ENCODE measurements around the gene FGG. TPM values are rescaled to one million over a fixed set of nuclear protein-coding genes. Genes with fewer than 3 reads are reported as not detected.

The FGG gene
- total RNA-seq, 1 donor from 2014 or later = not detected

DNA sequence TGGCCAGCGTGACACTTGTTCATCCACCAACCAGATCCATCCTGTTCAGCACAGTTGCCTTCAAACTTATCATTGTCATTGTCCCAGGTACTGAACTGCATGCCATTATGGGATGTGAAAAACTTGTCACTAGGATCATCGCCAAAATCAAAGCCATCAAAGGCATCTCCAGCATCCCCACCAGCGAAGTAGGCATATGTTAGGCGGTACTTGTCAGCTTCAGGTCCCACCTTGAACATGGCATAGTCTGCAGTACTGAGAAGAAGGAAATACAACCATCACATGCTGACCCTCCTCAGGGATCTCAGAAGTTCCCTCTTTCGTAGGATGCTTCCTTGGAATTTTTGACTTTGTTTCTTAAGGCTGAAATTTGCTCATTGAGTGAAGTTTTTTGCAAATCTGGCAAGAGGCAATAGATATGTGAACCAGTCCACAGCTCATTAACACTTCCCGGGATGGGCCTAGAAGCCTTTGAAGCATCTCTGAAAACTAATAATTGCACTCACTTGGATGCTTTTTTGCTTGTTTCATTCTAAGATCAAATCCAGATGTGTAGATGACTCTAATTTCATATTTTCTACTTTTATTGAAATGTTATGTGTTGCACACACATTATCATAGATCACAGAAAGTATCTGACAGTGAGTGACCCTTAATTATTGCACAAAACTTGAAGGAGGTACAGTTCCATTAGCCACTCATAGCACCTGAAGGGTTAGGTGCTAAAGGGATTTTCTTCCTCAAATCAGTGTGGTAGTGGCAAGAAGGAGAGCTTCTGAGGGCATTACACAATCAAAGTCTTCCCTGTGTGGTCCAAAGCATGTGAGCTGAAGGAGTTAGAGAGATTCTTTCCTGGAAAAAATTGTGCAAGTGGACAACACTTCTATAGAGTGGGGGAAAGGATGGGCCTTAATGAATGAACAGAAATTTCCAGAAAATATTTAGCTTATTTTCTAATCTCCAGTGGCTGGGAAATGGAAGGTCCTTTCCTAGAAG, 5.4 kb downstream of the FGG start:
- no peak overlapping the region for H3K4me3 ChIP-seq (ENCODE audit: insufficient read depth, low read depth, low read length)

DNA sequence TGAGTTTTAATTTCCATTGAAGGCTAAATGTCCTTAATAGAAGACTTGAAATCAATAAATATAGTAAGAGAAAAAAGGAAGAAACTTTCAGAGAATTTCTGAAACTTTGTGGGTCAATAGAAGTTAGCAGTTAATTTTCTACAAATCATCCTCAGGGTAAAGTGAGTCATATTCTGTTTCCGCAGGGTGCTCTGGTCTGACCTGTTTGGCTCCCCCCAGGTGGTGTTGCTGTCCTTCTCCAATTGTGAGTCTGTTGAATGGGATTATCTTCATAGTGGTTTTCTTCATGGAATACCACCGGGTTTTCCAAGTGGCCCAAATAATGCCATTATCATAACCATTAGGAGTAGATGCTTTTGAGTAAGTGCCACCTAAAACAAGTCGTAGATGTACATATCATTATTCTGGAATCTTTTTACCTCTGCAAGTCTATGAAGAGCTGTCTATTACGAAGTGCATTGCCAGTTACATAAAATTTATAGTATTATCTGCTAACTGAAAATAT, 7.7 kb downstream of the FGG start:
- no peak overlapping the region for H3K4me2 ChIP-seq (ENCODE audit: low read length)
- H3K27me3 Mint-ChIP-seq (ENCODE audit: low read depth, unreplicated experiment) = no peaks in the 10 kb centered on the region
- H3K4me3 Mint-ChIP-seq (ENCODE audit: unreplicated experiment) = no peak overlapping the region
- DNase-seq (ENCODE audit: low read depth) = no peak
- TF ChIP-seq EZH2 (IDR thresholded peaks at IDR 0.05; ENCODE audit: insufficient read depth, low read length) = no peak
- TF ChIP-seq, protein P1, sequence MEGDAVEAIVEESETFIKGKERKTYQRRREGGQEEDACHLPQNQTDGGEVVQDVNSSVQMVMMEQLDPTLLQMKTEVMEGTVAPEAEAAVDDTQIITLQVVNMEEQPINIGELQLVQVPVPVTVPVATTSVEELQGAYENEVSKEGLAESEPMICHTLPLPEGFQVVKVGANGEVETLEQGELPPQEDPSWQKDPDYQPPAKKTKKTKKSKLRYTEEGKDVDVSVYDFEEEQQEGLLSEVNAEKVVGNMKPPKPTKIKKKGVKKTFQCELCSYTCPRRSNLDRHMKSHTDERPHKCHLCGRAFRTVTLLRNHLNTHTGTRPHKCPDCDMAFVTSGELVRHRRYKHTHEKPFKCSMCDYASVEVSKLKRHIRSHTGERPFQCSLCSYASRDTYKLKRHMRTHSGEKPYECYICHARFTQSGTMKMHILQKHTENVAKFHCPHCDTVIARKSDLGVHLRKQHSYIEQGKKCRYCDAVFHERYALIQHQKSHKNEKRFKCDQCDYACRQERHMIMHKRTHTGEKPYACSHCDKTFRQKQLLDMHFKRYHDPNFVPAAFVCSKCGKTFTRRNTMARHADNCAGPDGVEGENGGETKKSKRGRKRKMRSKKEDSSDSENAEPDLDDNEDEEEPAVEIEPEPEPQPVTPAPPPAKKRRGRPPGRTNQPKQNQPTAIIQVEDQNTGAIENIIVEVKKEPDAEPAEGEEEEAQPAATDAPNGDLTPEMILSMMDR (IDR thresholded peaks at IDR 0.05; ENCODE audit: insufficient read depth, low read depth, low read length) = no peak
- H3K9me3 Mint-ChIP-seq (ENCODE audit: unreplicated experiment) = no peaks in the 10 kb centered on the region
- H3K4me1 ChIP-seq (ENCODE audit: insufficient read depth, low read length) = no peaks in the 10 kb centered on the region
- no peaks in the 10 kb centered on the region for H3K9me3 ChIP-seq (ENCODE audit: insufficient read depth, low read depth, low read length)
- no peaks in the 10 kb centered on the region for H4K20me1 ChIP-seq (ENCODE audit: insufficient read depth, low read length)
- no peaks in the 10 kb centered on the region for H3K79me2 ChIP-seq (ENCODE audit: insufficient read depth, low read length)
- H3K27ac ChIP-seq (ENCODE audit: low read depth, low read length) = no peak overlapping the region
- no peak overlapping the region for H3K9ac ChIP-seq (ENCODE audit: low read length)
- no peak overlapping the region for H2AFZ ChIP-seq (ENCODE audit: low read depth, low read length)
- H3K36me3 ChIP-seq (ENCODE audit: insufficient read depth, low read length) = no peaks in the 10 kb centered on the region
- H3K36me3 Mint-ChIP-seq (ENCODE audit: low read depth, unreplicated experiment) = no peaks in the 10 kb centered on the region
- H3K4me1 Mint-ChIP-seq (ENCODE audit: low read depth, unreplicated experiment) = no peaks in the 10 kb centered on the region
- H3K4me3 ChIP-seq (ENCODE audit: insufficient read depth, low read depth, low read length) = no peak overlapping the region
- H3K27ac Mint-ChIP-seq (ENCODE audit: unreplicated experiment) = no peak overlapping the region
- H3K27me3 ChIP-seq (ENCODE audit: insufficient read depth, low read length) = no peaks in the 10 kb centered on the region
- FAIRE-seq = no peak

More for the DNA sequence above, 5.4 kb downstream of the FGG start:
- Mint-ChIP-seq H3K4me3 (ENCODE audit: unreplicated experiment) (no peak overlapping the region), H3K4me1 (ENCODE audit: low read depth, unreplicated experiment) (no peaks in the 10 kb centered on the region), H3K36me3 (ENCODE audit: low read depth, unreplicated experiment) (no peaks in the 10 kb centered on the region), H3K9me3 (ENCODE audit: unreplicated experiment) (no peaks in the 10 kb centered on the region), H3K27ac (ENCODE audit: unreplicated experiment) (no peak overlapping the region), H3K27me3 (ENCODE audit: low read depth, unreplicated experiment) (no peaks in the 10 kb centered on the region)
- no peaks in the 10 kb centered on the region for H4K20me1 ChIP-seq (ENCODE audit: insufficient read depth, low read length)
- no peak overlapping the region for H3K4me2 ChIP-seq (ENCODE audit: low read length)
- no peak overlapping the region for H3K9ac ChIP-seq (ENCODE audit: low read length)
- TF ChIP-seq, protein P1 (IDR thresholded peaks at IDR 0.05; ENCODE audit: insufficient read depth, low read depth, low read length) = no peak
- TF ChIP-seq EZH2 (IDR thresholded peaks at IDR 0.05; ENCODE audit: insufficient read depth, low read length) = no peak
- no peaks in the 10 kb centered on the region for H3K4me1 ChIP-seq (ENCODE audit: insufficient read depth, low read length)
- no peaks in the 10 kb centered on the region for H3K27me3 ChIP-seq (ENCODE audit: insufficient read depth, low read length)
- no peak overlapping the region for H2AFZ ChIP-seq (ENCODE audit: low read depth, low read length)
- H3K79me2 ChIP-seq (ENCODE audit: insufficient read depth, low read length) = no peaks in the 10 kb centered on the region
- DNase-seq (ENCODE audit: low read depth) (no peak), FAIRE-seq (no peak)
- no peak overlapping the region for H3K27ac ChIP-seq (ENCODE audit: low read depth, low read length)
- no peaks in the 10 kb centered on the region for H3K36me3 ChIP-seq (ENCODE audit: insufficient read depth, low read length)
- H3K9me3 ChIP-seq (ENCODE audit: insufficient read depth, low read depth, low read length) = no peaks in the 10 kb centered on the region
